Measurements from ENCODE around the gene CYP20A1.

DNA sequence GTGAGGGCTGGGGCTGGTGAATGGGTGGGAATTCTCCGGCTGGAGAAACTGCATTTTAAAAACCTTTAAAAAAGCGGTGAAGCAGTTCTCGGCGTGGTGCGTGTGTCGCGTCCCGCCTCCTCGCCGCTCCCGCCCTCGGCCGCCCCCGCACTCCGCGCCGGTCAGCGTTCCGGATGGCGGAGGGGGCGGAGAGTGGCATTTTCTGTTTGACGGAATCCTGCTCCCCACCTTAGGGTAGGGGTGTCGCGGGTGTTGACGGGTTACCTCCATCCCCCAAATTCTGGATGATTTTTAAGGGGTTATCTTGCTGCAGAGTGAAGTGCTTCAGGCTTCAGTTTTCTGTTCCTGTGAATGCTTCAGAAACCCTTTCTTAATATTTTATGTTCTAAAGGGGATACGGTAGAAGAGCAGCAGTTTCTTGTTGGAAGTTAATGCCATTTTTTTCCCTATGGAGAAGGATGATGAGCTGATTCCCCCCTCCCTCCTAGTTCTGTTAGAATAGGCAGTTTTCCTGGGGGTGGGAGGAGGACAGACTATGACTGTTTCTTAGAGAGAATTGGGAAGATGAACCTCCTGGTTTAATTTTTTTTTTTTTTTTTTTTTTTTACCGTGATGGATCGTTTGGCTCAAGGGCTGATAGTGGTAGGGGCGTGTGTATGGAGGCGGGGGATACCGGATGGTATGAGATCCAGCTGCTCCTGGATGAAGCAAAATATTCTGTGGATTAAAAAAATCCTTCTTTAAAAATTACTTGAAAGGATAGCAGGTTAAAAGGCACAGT, 90.1 kb downstream of the CYP20A1 start:
- TF ChIP-seq GATA3 (IDR thresholded peaks at IDR 0.05; ENCODE audit: low read depth, low read length), result no peak
- TF ChIP-seq GATA2 (IDR thresholded peaks at IDR 0.05; ENCODE audit: low read depth, low read length), result no peak
